DMS 273 treated with DMSO at 0.1 percent for 48 hours (cell line): ENCODE measurements around the gene TTC24.
"Not testable (repeated sequence)": the region's sequence is repeated elsewhere in the genome, so short reads cannot be mapped to it uniquely, and the experiment has no call there.

Experiments used
- DNase-seq: peaks from one replicate; lab custom pipeline; 2025; lab: John Stamatoyannopoulos, UW

The TTC24 gene

DNA sequence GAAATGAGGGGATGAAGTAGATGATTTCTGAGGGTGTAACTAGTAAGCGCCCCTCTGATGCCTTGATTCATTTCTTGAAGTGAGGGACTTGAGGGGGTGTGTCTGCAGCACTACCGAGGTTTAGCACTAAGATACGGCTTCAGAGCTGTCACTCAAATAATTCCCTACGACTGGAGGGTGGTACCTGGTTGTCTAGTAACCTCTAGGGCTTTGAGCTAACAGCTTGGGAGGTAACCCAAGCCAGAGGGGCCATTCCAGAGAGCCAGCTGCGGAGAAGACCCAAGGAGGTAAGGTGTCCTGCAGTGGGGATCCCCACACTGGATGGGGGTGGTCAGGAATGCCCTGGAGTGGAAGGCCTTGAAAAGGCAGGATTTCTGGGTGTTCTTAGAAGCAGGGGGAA, at the start of gene TTC24:
TSS of gene TTC24 (plus strand) at position 252 of the 400 bp plus-strand sequence. CDS start 1,642 bp downstream, outside the sequence.
- DNase-seq = no peak

DNA sequence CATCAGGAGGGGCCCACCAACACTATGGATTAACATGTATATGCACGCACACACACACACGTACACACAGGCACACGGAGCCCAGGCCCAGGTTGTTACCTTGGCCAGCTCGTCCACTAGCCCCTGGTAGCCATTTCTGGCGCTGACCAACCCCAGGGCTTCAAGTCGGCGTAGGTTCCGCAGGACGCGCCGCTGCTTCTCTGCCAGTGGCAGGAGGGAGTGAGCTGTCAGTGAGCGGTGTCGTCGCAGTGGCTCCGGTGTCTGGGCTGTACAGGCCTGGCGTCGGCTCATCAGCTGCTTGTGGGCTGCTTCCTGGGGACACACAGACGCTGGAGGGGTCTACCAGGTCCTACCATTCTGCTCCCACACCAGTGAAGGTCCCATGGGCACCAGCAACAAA, 49.5 kb upstream of the TTC24 start:
- DNase-seq = no peak

DNA sequence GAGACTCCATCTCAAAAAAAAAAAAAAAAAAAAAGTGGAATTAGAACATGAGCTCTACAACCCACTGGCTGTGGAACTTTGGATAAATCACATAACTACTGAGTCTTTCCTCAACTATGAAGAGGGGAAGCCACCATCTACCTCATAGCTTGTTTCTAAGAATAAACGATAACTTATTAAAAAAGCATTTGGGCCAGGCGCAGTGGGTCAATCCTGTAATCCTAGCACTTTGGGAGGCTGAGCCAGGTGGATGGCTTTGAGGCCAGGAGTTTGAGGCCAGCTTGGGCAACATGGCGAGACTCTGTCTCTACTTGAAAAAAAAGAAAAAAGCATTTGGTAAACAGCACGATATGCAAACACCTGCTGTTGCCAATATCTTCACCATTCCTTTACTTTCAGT, 47.1 kb upstream of the TTC24 start:
- DNase-seq = no peak

DNA sequence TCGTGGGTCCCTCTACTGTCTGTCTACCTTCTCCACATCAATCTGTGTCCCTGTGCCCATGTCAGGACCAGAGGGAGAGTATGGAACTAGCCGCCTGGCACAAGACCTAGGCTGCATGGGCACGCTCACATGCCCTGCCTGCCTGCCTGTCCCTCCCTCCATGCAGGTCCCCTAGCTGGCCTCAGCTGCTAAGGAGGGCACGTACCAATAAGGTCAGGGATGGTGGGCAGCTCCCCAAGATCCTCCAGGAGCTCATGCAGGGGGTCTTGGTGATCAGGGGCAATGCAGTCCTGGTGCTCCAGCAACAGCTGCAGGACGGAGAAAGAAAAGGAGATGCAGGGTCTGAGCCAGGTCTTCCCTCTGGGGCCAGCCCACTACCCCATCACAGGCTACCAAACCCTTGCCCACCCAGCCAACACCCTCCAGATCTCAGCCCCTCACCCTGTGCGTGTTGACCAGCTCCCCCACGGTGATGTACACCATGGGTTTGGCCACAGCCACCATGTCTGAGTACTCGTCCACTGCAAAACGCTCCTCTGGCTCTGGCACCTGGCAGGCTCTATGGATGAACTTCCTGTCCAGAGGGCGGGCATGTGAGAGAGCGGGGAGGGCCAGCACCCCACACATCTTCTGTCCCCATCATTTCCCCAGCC, 45.8 kb upstream of the TTC24 start:
- no peak for DNase-seq

DNA sequence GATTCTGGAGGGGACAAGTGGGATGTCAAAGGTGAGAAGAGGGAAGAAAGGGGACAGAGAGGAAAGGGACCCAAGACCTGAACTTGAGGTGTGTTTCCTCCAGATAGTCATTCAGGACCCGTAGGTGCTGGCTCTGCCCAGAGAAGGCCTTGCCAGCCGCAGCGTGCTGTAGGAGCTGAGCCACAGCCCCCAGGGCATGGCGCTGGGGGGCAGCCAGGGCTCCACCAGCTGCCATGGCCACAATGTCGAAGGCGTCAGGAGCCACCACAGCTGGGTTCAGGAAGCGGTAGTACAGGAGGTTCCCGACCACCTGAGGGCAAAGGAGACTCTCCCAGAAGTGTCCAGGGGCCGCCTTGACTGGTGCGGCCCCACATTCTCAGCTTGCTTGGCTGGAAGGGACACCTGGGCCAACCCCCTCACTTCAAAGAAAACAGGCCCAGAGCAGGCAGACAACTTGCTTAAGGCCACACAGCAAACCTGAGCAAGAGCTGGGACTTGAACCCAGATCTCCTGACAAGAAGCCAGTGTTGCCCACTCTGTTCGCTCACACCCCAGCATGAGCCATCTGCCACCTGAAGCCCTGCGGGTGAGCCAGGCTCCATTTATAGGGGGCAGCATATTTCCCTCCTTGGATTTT, 45.0 kb upstream of the TTC24 start:
- no peak for DNase-seq

DNA sequence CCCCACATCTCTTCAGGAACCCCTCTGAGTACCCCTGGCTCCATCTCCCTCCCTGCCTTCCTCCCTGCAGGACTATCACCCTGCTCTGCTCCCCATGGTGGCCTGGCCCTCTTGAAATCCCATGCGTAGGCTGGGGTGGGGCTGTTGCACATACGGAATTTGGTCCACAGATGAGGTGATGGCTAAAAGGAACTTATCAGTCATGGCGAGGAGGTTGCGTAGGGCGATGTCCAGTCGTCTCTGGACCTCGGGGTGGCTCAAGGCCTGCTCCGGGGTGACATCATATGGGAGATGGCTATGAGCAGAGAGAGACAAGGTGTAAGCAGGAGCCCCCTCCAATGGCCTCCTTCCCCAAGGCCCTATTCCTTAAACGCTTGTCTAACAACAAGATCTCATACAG, 42.5 kb upstream of the TTC24 start:
- DNase-seq = no peak

DNA sequence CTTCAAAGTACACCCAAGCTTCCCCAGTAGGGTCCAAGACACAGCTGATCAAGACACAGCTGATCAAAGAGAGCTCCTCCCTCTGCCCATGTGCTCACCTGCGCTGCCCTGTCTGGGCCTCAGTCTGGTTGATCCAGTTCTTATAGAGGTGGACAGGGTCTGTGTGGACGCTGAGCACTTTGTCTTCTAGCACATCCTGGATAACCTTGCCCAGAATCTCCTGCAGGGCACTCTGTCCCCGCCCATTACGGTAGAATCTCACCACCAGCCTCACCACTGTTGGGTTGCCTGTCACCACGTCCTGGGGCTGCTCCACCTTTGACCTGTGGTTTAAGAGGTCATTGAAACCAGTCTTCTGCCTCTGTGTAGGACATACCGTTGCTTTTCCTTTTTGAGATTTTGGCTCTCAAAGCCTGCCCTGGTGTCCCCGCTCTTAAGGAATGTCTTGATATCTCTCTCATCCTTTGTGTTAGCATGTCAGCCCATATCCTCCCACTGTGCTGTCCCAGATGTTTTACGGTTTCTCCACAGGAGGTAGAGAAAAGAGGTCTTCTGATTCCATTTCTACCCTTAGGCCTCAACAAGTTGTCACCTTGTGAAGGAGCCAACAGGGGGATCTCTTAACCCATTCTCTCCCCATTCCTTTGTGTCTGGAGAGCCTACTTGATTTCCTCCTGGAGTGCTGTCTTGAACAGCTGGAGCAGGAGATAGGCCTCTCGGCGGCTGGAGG, 40.6 kb upstream of the TTC24 start:
- no peak for DNase-seq

DNA sequence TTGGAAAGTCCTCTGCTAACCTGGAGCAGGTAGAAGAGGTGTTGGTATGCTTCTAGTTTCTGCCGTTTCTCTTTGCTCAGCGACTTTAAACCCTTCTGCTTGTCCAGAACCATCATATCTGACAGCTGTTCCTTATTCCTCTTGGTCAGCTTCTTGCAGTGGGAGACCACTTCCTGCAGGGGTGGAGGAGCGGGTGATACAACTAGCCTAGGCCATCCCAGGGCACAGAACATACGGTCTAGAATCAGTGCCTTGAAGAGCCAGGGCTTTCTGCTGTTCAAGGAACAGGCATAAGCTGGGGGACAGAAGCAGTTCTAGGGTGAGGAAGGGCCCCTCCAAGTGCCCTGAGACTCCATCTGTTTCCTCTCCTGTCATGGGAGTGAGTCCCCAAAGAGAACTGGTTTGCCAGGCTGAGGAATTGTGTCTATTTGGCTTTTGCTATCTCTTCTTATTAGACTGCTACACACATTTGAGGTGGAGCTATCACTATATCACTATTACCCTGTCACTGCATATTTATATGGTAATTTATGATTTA, 39.6 kb upstream of the TTC24 start:
- no peak for DNase-seq

DNA sequence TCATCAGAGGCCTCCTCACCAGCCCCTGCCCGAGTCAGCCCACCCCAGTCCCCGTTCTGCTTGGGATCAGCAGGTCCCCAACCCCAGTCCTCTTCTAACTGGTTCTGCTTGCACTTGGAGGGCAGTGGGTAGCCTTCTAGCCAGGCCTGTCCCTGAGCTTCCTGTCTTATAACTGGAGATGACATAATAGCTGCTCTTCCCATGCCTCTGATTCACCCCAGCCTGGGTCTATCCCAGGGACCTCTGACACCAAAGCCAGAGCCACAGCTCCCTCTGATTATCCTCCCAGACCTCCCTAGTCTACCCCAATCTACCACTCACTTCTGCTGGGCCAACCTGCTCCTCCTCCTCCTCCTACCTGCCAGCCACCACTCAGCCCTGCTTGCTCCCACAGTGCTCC, 38.6 kb upstream of the TTC24 start:
- no peak for DNase-seq

DNA sequence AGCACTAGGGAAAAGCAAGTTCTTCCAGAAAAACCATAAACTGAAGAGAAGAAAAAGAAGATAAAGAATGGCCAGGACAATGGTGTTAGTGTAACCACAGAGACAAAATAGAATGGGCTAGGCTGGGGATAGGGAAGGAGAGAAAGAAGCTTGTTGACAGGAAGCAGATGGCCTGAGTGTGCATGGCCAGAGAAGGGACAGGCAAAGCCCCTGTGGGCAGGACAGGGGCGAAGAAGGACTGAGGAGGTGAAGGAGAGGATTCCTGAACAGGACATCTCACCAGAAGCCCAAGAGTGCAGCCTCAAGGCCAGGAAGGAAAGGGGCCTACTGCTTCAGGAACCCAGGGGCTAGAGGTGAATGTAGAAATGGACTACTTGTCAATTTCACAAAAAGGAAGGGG, 36.5 kb upstream of the TTC24 start:
- no peak for DNase-seq

DNA sequence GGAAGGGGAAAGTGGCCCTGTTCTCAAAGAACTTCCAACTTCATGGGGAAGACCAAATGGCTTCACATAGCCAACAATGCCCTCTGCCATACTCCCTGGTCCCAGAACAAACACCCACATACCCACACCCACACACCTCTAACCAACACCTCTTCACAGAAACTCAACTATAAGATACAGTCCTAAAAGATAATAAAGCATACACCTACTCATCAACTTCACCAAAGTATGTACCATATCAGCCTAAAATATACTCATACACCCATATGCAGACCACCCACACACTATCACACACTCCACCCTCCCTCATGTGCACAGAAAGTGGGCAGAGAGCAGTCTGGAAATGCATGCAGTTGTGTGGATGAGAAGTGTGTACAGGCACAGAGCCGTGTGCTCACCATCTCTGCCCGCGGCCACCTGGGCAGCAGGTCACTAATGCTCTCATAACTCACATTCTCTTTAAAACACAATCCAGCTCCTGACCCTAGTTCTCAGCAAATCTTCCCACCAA, 34.9 kb upstream of the TTC24 start:
- no peak for DNase-seq

DNA sequence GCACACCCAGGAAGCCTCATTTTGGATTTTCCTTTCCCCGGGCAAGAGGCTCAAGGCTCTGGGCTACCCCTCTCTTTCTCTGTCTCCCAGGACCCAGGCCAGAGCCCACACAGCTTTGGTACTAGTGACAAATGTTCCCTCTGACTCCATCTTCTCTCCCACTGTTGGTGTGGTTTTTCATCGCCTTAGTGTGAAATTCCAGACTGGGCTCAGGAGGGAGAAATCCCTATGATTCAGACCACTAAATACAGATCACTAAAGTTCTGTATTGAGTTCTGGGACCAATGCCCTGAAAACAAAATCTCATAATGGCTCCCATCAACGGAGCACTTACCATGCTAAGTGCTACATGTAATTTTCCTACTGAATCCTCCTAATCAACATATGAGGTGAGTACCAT, 33.3 kb upstream of the TTC24 start:
- no peak for DNase-seq

DNA sequence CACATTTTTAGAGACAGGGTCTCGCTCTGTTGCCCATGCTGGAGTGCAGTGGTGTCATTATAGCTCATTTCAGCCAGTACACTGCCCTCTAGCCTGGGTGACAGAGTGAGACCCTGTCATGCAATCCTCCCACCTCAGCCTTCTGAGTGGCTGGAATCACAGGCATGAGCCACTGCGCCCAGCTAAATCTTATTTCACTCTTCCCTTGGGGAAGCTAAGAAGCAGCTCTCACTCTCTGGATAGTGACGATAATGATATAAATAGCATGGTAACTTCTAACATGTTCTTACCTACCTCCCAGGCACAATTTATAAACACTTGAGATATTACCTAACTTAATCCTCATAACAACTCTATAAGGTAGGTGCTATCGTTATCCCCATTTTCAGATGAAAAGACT, 32.1 kb upstream of the TTC24 start:
- no peak for DNase-seq

DNA sequence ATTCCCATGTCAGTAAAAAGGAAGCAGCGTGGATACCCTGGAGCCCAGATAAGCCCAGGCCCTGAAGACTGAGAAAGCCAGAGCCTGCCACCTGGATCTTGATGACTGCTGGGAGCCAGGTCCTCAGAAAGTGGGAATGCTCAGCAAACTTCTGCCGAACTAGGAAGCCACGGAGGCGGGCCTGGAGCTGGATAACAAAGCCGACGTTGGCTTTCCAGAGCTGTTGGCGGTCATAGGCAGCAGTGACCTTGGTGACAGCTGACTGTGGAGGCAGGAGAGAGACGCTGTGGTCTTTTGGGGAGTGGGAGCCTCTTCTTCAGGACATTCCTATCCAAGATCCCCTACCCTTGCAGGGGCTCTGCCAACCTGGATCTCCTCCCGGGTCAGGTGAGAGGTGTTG, 31.5 kb upstream of the TTC24 start:
- no peak for DNase-seq

DNA sequence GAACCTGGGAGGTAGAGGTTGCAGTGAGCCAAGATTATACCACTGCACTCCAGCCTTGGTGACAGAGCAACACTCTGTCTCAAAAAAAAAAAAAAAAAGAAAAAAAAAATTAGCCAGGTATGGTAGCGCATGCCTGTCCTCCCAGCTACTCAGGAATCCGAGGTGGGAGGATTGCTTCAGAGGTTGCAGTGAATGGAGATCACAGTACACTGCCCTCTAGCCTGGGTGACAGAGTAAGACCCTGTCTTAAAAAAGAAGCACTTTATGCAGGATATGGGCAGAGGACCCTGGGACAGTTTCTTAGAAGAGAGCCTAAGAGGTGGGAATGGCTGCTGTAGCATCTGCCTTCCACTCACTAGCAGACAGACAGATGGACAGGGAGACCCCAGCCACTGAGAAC, 30.1 kb upstream of the TTC24 start:
- no peak for DNase-seq

DNA sequence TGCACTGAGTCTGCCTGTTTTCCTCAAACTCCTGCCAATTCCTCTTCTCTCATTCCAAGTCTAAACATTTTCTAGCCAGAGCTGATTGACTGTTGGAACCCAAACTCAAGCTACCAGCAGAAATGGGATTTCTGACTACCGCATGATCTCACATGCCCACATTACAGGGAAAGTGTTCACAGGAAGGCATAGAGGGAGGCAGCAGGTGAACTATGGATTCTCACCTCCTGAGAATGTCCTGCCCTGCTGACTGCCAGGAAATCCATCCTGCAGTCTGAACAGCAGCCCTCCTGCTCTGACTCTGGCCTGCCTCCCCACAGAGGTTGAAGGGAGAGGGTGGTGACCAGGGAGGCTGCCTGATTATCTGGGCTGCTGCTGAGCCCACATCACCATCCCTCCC, 29.7 kb upstream of the TTC24 start:
- DNase-seq = no peak

DNA sequence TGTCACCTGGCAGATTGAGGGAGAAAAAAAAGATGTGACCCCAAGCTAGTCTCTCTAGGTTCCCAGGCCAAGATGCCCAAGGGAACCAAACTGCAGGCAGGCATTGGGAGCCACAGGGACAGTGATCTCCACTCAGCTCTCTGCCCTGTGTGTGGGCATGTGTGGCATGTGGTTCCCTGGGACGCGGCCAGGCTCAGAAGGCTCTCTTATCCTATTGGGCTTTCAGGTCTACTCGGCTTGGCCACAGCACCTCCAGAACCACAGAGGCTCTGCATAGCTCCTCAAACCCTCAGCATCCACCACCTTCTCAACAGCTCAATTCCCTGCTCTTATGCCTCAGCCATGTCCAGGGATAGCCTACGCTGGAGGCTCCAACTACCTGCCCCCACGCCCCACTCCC, 29.2 kb upstream of the TTC24 start:
- DNase-seq = no peak

DNA sequence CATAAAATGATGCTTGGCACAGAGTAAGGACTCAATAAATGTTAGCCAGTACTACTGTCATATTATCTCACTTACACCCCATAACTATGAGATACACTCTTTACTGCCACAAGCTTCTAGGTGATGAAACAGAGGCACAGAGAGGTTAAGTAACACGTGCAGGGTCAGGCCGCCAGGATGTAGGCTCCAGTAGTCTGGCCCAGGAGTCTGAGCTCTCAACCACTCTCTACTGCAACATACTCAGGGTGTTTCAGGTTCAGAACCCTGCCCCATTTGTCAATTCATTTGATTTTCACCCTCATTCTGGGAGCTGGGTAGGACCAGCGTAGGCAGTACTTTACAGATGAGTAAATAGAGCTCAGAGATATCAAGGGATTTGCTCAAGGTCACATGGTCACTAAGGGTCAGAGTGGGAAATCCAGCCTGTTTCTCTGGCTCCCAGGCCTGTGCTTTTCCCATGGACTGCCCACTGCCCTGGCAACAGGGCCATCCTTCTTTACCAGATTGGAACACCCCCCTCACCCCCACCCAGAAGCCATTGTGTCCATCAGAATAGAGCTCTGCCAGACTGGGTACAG, 28.4 kb upstream of the TTC24 start:
- no peak for DNase-seq

DNA sequence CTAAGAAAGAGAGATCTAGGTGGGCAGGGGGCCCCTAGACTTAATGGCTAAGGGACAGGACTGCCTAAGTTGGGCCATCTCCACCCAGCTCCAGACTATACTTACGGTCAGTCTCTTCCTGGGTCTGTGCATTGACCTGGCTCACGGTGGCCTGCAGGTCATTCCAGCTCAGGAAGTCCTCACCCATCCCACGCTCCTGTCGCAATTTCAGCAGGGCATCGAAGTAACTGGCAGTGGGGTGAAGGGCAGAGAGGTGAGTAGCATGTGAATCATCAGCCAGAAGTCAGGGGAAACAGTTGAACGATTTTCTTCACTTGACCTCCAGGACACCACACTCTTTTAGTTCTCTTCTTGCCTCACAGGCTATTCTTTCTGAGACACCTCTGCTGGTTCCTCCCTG, 27.7 kb upstream of the TTC24 start:
- DNase-seq = no peak

DNA sequence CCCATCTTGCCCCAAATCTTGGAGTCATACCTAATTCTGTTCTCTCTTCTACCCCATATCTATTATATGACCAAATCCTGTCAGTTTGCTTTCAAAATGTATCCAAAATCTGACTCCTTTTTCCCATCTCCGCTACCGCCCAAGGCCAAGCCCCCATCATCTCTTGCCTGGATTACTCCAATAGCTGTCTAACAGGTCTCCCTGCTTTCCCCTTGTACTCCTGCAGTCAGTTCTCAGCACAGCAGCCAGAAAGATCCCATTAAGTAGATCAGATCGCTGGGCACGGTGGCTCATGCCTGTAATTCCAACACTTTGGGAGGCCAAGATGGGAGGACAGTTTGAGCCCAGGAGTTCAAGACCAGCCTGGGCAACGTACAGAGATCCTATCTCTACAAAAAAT, 27.0 kb upstream of the TTC24 start:
- no peak for DNase-seq

DNA sequence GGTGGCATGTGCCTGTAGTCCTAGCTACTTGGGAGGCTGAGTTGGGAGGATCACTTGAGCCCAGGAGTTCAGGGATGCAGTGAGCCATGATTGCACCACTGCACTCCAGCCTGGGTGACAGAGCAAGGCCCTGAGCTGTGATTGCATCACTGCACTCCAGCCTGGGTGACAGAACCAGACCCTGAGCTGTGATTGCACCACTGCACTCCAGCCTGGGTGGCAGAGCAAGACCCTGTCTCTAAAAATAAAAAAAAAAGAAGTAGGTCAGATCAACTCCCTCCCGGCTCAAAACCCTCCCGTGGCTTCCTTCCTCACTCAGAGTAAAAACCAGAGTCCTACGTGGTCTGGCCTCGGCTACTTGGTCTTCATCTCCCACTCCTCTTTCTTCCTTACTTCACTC, 26.6 kb upstream of the TTC24 start:
- not testable (repeated sequence) for DNase-seq

DNA sequence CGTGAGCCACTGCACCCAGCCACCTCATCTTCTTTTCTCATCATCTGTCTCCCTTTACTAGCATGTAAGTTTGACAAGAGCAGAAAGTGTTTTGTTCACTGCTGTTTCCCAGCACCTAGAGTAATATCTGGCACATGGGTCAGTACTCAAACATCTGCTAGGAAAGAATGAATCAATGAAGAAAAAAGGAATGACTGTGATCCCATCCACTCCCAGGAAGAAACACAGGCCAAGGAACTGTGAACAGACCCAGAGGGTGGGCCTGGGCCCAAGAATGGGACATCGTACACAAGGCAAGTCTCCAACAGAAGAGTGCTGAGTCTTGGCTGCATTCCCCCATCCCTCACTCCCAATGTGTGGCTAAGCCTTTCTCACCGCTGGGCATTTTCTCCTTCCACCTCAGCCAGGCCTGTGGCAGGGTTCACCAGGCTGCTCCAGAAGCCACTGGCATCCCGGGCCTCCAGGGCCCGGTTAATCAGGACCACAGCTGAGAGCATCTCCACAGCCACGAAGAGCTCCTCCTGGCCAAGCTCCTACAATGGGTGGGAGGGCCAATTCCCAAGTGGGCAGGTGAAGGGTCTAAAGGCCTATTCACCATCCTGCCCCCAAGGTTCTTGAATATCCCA, 25.6 kb upstream of the TTC24 start:
- DNase-seq = no peak
